SK-N-SH treated with all-trans-retinoic acid at 6 μM for 48 hours (cell line): ENCODE data around the gene KIAA1755.

ENCODE experiments used
- ARNTL ChIP-seq: fragments of 450-650 bp; formaldehyde crosslinking; IDR thresholded peaks from 2 replicates; pipeline ENCODE4 v1.5.0; 2020; ENCODE audit warnings: low read depth, mild to moderate bottlenecking, moderate library complexity, borderline replicate concordance
- CSDC2 ChIP-seq: fragments of 250-450 bp; sonication (Bioruptor Pico); IDR thresholded peaks from 2 replicates; pipeline ENCODE4 v1.5.0; 2020; ENCODE audit warnings: mild to moderate bottlenecking, moderate library complexity
- ESRRG ChIP-seq: fragments of 250-450 bp; sonication (Bioruptor Pico); IDR thresholded peaks from 2 replicates; pipeline ENCODE4 v1.6.1; 2021; ENCODE audit warnings: mild to moderate bottlenecking
- ISL1 ChIP-seq: fragments of 250-450 bp; sonication (Bioruptor Pico); IDR thresholded peaks from 2 replicates; pipeline ENCODE4 v2.1.2; 2022; ENCODE audit warnings: mild to moderate bottlenecking, moderate library complexity
- PATZ1 ChIP-seq: fragments of 250-450 bp; sonication (Bioruptor Pico); IDR thresholded peaks from 2 replicates; pipeline ENCODE4 v1.8.0; 2020; ENCODE audit warnings: mild to moderate bottlenecking, moderate library complexity, borderline replicate concordance
- POU6F1 ChIP-seq: fragments of 250-450 bp; sonication (Bioruptor Pico); IDR thresholded peaks from 2 replicates; pipeline ENCODE4 v1.8.0; 2021; ENCODE audit warnings: low read depth, mild to moderate bottlenecking, moderate library complexity, borderline replicate concordance
- RARB ChIP-seq: fragments of 250-450 bp; sonication (Bioruptor Pico); IDR thresholded peaks from 2 replicates; pipeline ENCODE4 v1.8.0; 2021; ENCODE audit warnings: mild to moderate bottlenecking, moderate library complexity
- SNAI2 ChIP-seq: fragments of 250-450 bp; sonication (Bioruptor Pico); IDR thresholded peaks from 2 replicates; pipeline ENCODE4 v1.5.0; 2020; ENCODE audit warnings: mild to moderate bottlenecking, moderate library complexity
- TCF4 ChIP-seq: fragments of 250-450 bp; sonication (Bioruptor Pico); IDR thresholded peaks from 2 replicates; pipeline ENCODE4 v1.8.0; 2021; ENCODE audit warnings: mild to moderate bottlenecking, moderate library complexity, borderline replicate concordance
- TSHZ2 ChIP-seq: fragments of 250-450 bp; sonication (Bioruptor Pico); IDR thresholded peaks from 2 replicates; pipeline ENCODE4 v1.5.0; 2020; ENCODE audit warnings: mild to moderate bottlenecking, moderate library complexity
- ZC3H10 ChIP-seq: fragments of 250-450 bp; sonication (Bioruptor Pico); IDR thresholded peaks from 2 replicates; pipeline ENCODE4 v1.5.1; 2021; ENCODE audit warnings: mild to moderate bottlenecking, moderate library complexity
- ZFP30 ChIP-seq: fragments of 450-650 bp; formaldehyde crosslinking; IDR thresholded peaks from 2 replicates; pipeline ENCODE4 v1.5.0; 2022; ENCODE audit warnings: mild to moderate bottlenecking, moderate library complexity
- ZNF565 ChIP-seq: fragments of 450-650 bp; formaldehyde crosslinking; conservative IDR thresholded peaks from 2 replicates; pipeline ENCODE4 v1.5.0; 2020; ENCODE audit warnings: low read depth, mild to moderate bottlenecking, moderate library complexity
- TF ChIP-seq, protein P1 (sequence below): fragments of 250-450 bp; sonication (Bioruptor Pico); IDR thresholded peaks from 2 replicates; pipeline ENCODE4 v1.5.1; 2020; ENCODE audit warnings: low read depth, mild to moderate bottlenecking, moderate library complexity

- TF ChIP-seq ARNTL (CRISPR knock-in tag) (no peak), TCF4 (CRISPR knock-in tag) (no peak), PATZ1 (CRISPR knock-in tag) (no peak), CSDC2 (CRISPR knock-in tag) (no peak), ISL1 (CRISPR knock-in tag) (no peak), TSHZ2 (CRISPR knock-in tag) (no peak), ESRRG (CRISPR knock-in tag) (no peak), SNAI2 (no peak), ZNF565 (CRISPR knock-in tag) (no peak), RARB (no peak), ZFP30 (CRISPR knock-in tag) (no peak), POU6F1 (CRISPR knock-in tag) (no peak), ZC3H10 (CRISPR knock-in tag) (no peak)
- TF ChIP-seq, protein P1, sequence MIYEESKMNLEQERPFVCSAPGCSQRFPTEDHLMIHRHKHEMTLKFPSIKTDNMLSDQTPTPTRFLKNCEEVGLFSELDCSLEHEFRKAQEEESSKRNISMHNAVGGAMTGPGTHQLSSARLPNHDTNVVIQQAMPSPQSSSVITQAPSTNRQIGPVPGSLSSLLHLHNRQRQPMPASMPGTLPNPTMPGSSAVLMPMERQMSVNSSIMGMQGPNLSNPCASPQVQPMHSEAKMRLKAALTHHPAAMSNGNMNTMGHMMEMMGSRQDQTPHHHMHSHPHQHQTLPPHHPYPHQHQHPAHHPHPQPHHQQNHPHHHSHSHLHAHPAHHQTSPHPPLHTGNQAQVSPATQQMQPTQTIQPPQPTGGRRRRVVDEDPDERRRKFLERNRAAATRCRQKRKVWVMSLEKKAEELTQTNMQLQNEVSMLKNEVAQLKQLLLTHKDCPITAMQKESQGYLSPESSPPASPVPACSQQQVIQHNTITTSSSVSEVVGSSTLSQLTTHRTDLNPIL (CRISPR knock-in tag): no peak
Observed at GRCh38 chr20:38304845-38305447, 44.4 kb upstream of the KIAA1755 start.
